Endothelial cell of umbilical vein (primary cell): ENCODE measurements around the gene PDCD1. TPM values are rescaled to one million over a fixed set of nuclear protein-coding genes. Genes with fewer than 3 reads are reported as not detected.

Experiments
- BruUV-seq: library from RNA; stranded (reverse); fragments of 400-500 nt; replicated peaks from 2 replicates; lab custom pipeline; 2021; lab: Mats Ljungman, UMichigan
- CTCF ChIA-PET: fragments of 300-600, 350-600 bp; sonication (Branson Sonifier 250); formaldehyde crosslinking; loops from one replicate; lab custom pipeline; 2021; ENCODE audit warnings: antibody characterized with exemption, inconsistent platforms; lab: Charles Lee
- POLR2A ChIA-PET: fragments of 300-600, 350-600 bp; sonication (Branson Sonifier 250); formaldehyde crosslinking; loops from one replicate; lab custom pipeline; 2021; ENCODE audit warnings: antibody characterized with exemption, inconsistent platforms; lab: Charles Lee
- DNase-seq: peaks from one replicate; pipeline ENCODE4 v3.0.0-alpha.2; 2011; ENCODE audit warnings: low read depth, low spot score
- FAIRE-seq: peaks from 2 replicates; lab custom pipeline; 2011; peaks lifted over from hg19 to GRCh38; lab: Jason Lieb, UNC
- H2AFZ ChIP-seq: 2 replicates; pipeline ENCODE4 v1.6.0; 2012; ENCODE audit warnings: low read depth, low read length, control low read depth, inconsistent platforms
- H3K27ac ChIP-seq: 2 replicates; pipeline ENCODE4 v1.5.1; 2011; ENCODE audit warnings: low read depth, mild to moderate bottlenecking, control low read depth, low read length, moderate library complexity; ENCODE audit not compliant: insufficient read depth
- H3K27me3 ChIP-seq, 2 experiments: 2 replicates each; pipeline versions ENCODE4 v1.6.0 to v1.6.1; 2011; ENCODE audit warnings: low read length in 2 of 2, mixed read lengths in 1 of 2; ENCODE audit not compliant: control insufficient read depth in 2 of 2, insufficient read depth in 2 of 2
- H3K36me3 ChIP-seq, 2 experiments: 2 replicates in 1 of 2; 3 replicates in 1 of 2; pipeline ENCODE4 v1.5.1; 2011; ENCODE audit warnings: low read length in 2 of 2, mild to moderate bottlenecking in 1 of 2, moderate library complexity in 1 of 2; ENCODE audit not compliant: control insufficient read depth in 2 of 2, insufficient read depth in 2 of 2; ENCODE audit errors: extremely low read depth in 1 of 2
- H3K4me1 ChIP-seq: 3 replicates; pipeline ENCODE4 v1.5.1; 2011; ENCODE audit warnings: mild to moderate bottlenecking, low read length; ENCODE audit not compliant: control insufficient read depth, insufficient read depth; ENCODE audit errors: extremely low read depth
- H3K4me2 ChIP-seq: 2 replicates; pipeline ENCODE4 v1.6.1; 2011; ENCODE audit warnings: low read length, control low read depth, mixed read lengths; ENCODE audit not compliant: insufficient read depth
- H3K4me3 ChIP-seq, 3 experiments: fragments of 200-600 bp in 1 of 3; sonication (generic), shearing (Covaris generic) in 1 of 3; replicated peaks in 1 of 3; 2 replicates each; pipeline ENCODE4 v1.5.1; 2011 to 2016; ENCODE audit warnings: control low read depth in 3 of 3, low read length in 3 of 3, mild to moderate bottlenecking in 2 of 3, inconsistent platforms in 1 of 3, low read depth in 1 of 3, moderate library complexity in 1 of 3; ENCODE audit not compliant: insufficient read depth in 1 of 3
- H3K79me2 ChIP-seq: 2 replicates; pipeline ENCODE4 v1.6.0; 2012; ENCODE audit warnings: low read length, inconsistent platforms; ENCODE audit not compliant: control insufficient read depth, insufficient read depth
- H3K9ac ChIP-seq: replicated peaks from 2 replicates; pipeline ENCODE3; 2011; ENCODE audit warnings: low read length, control low read depth; ENCODE audit not compliant: insufficient read depth; ENCODE audit errors: extremely low read depth
- H3K9me1 ChIP-seq: replicated peaks from 3 replicates; pipeline ENCODE4 v1.6.0; 2011; ENCODE audit warnings: mild to moderate bottlenecking, low read length; ENCODE audit not compliant: control insufficient read depth, insufficient read depth; ENCODE audit errors: extremely low read depth
- H3K9me3 ChIP-seq: replicated peaks from 2 replicates; pipeline ENCODE4 v1.5.1; 2012; ENCODE audit warnings: low read length, inconsistent platforms; ENCODE audit not compliant: control insufficient read depth, insufficient read depth
- H4K20me1 ChIP-seq: replicated peaks from 2 replicates; pipeline ENCODE3; 2011; ENCODE audit warnings: mild to moderate bottlenecking, low read length; ENCODE audit not compliant: control insufficient read depth, insufficient read depth; ENCODE audit errors: extremely low read depth
- CTCF ChIP-seq, 2 donors: IDR thresholded peaks; 1 replicate in 1 of 2; 2 replicates in 1 of 2; pipeline ENCODE4 v1.5.1; 2011; ENCODE audit warnings: low read length in 2 of 2, mild to moderate bottlenecking in 2 of 2, moderate library complexity in 2 of 2, control low read depth in 1 of 2, inconsistent platforms in 1 of 2, low read depth in 1 of 2; ENCODE audit not compliant: insufficient read depth in 1 of 2; ENCODE audit errors: extremely low read depth in 1 of 2
- EZH2 ChIP-seq: IDR thresholded peaks from 2 replicates; pipeline ENCODE4 v1.6.1; 2012; ENCODE audit warnings: borderline replicate concordance, low read depth, mild to moderate bottlenecking, moderate library complexity, low read length, inconsistent platforms; ENCODE audit not compliant: severe bottlenecking
- FOS ChIP-seq: IDR thresholded peaks from 2 replicates; pipeline ENCODE4 v1.6.1; 2011; ENCODE audit warnings: mild to moderate bottlenecking, low read length, moderate library complexity, borderline replicate concordance; ENCODE audit not compliant: insufficient read depth
- GATA2 ChIP-seq: IDR thresholded peaks from 2 replicates; pipeline ENCODE4 v1.7.0; 2011; ENCODE audit warnings: low read depth, mild to moderate bottlenecking, moderate library complexity, mixed read lengths, low read length; ENCODE audit not compliant: insufficient read length, insufficient read depth
- JUN ChIP-seq: IDR thresholded peaks from 2 replicates; pipeline ENCODE4 v1.6.1; 2011; ENCODE audit warnings: borderline replicate concordance, low read depth; ENCODE audit not compliant: insufficient read length, insufficient read depth
- MAX ChIP-seq: IDR thresholded peaks from 2 replicates; pipeline ENCODE4 v1.6.1; 2011; ENCODE audit not compliant: insufficient read depth, insufficient read length
- MYC ChIP-seq: IDR thresholded peaks from one replicate; pipeline ENCODE4 v1.6.1; 2011; ENCODE audit warnings: mild to moderate bottlenecking, low read depth, low read length
- POLR2A ChIP-seq: IDR thresholded peaks from 2 replicates; pipeline ENCODE4 v1.6.1; 2012; ENCODE audit warnings: low read depth, mild to moderate bottlenecking, control low read depth, low read length
- POLR2AphosphoS5 ChIP-seq: IDR thresholded peaks from 2 replicates; pipeline ENCODE4 v1.6.1; 2012; ENCODE audit warnings: low read depth, mild to moderate bottlenecking, control low read depth, low read length, moderate library complexity; ENCODE audit not compliant: insufficient read depth
- dilution Hi-C: fragments of 300-500 bp; cut with MboI; formaldehyde crosslinking; loops from one replicate; pipeline ENCODE4 v1.15.0; 2019; ENCODE audit warnings: low sequenced_read_pairs; ENCODE audit not compliant: extremely low pct_ligation_motif_present
- intact Hi-C: fragments of 100-400 bp; cut with micrococcal nuclease; formaldehyde crosslinking; loops from one replicate; pipeline ENCODE4 v1.10.0; 2022
- polyA plus RNA-seq, 4 experiments: library from polyadenylated mRNA; depleted of rRNA in 3 of 4; stranded (reverse) in 3 of 4; unstranded in 1 of 4; fragments of >200 nt; gene quantifications; 2 replicates each; pipeline versions ENCODE4 v1.2.1 to v1.2.3, GENCODE V29; 2011 to 2012; ENCODE audit warnings: missing spikeins in 1 of 4
- total RNA-seq: library from RNA; stranded (reverse); gene quantifications from 2 replicates; pipeline ENCODE4 v1.2.3, GENCODE V29; 2021

PDCD1 gene
- total and polyA plus RNA-seq, 2 donors (not counting 3 experiments of a cell fraction or from before 2014, with no cell fraction given) = not detected

- DNase-seq (no peak), FAIRE-seq (no peak)
- Histone ChIP-seq H4K20me1 (no peaks in the 10 kb centered on the region), H3K79me2 (no peaks in the 10 kb centered on the region), H3K4me3 (no peak overlapping the region), H3K9me3 (no peaks in the 10 kb centered on the region), H3K4me1 (peaks cover 7% of the 10 kb centered on the region), H3K27me3 (peaks cover 0 to 4% of the 10 kb centered on the region in 2 experiments), H3K27ac (no peak overlapping the region), H3K9ac (no peak overlapping the region), H3K36me3 (no peaks in the 10 kb centered on the region), H2AFZ (no peak overlapping the region), H3K9me1 (no peaks in the 10 kb centered on the region), H3K4me2 (no peak overlapping the region)
- TF ChIP-seq MAX = no peak
- no peak for TF ChIP-seq FOS
- no peak for TF ChIP-seq POLR2A
- no peak for TF ChIP-seq MYC
- TF ChIP-seq GATA2 = no peak
- no peak for TF ChIP-seq CTCF (IDR thresholded peaks at IDR 0.05; ENCODE audit: extremely low read depth in 1 of 2, insufficient read depth in 1 of 2, low read depth in 1 of 2, low read length in 2 of 2)
- TF ChIP-seq JUN = no peak
- no peak for TF ChIP-seq POLR2AphosphoS5
- no peak for TF ChIP-seq EZH2
- CTCF ChIA-PET = no interaction called here
- POLR2A ChIA-PET = no interaction called here
- no TSS peak for BruUV-seq
- intact Hi-C loops (no loop called here), dilution Hi-C loops (no loop called here)
These were observed 12.3 kb downstream of the PDCD1 start for GRCh38 chr2:241846406-241846805.
